ENCODE measurements around the gene KLRC1.
"Not testable (repeated sequence)": the region's sequence is repeated elsewhere in the genome, so short reads cannot be mapped to it uniquely, and the experiment has no call there.

KLRC1 gene

DNA sequence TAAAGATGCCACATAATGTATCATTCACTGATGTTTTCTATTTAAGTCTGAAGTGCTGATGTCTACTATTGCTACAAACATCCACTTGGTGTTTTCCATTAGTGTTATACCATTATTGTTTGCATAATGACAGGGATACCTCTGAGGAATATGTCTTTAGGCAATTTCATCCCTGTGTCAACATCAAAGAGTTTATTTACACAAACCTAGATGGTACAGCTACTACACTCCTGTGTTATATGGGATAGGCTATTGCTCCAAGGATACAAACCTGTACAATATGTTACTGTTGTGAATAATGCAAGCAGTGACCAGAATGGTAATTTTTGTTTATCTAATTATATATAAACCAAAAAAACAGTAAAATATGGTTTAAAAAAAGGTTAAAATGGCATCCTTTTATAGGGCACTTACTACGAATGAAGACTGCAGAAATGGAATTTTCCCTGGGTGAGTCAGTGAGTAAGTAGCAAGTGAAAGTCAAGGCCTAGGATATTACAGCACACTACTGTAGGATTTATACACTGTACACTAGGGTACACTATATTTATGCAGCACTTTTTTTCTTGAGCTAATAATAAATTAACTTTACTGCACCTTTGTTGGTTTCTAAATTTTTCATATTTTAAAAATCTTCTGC lies 28.8 kb downstream of the KLRC1 start:
- not testable (repeated sequence) for H3K27ac ChIP-seq, H3K4me3 ChIP-seq

- not testable (repeated sequence) for H3K4me3 ChIP-seq, H3K27ac ChIP-seq
Observed at GRCh38 chr12:10422159-10422558, 31.0 kb downstream of the KLRC1 start.

GRCh38 chr12:10420334-10420733 lies 32.8 kb downstream of the KLRC1 start, which contains the start of gene KLRC3:
TSS of gene KLRC3 (minus strand) at chr12:10420595. CDS start at chr12:10420550, 45 bp downstream.
- H3K4me3 ChIP-seq, H3K27ac ChIP-seq: not testable (repeated sequence)

GRCh38 chr12:10409392-10409791 lies 43.8 kb downstream of the KLRC1 start, which contains the start of gene KLRC4:
TSS of gene KLRC4 (minus strand) at chr12:10409757. CDS start at chr12:10409575, 182 bp downstream.
- Histone ChIP-seq H3K4me3 (no peak within 1 kb of the TSS), H3K27ac (peak within 1 kb of the TSS in 1 of 21 experiments; percentile 69)

GRCh38 chr12:10408842-10409241 lies 44.3 kb downstream of the KLRC1 start:
- no peak overlapping the region for H3K4me3 ChIP-seq
- H3K27ac ChIP-seq = peak overlapping the region in 1 of 21 experiments; percentile 69

- H3K4me3 ChIP-seq = no peak overlapping the region
- peak overlapping the region in 4 of 21 experiments; percentile 7 to 69 (median 16) for H3K27ac ChIP-seq
Observed at GRCh38 chr12:10406725-10407124, 46.5 kb downstream of the KLRC1 start.

DNA sequence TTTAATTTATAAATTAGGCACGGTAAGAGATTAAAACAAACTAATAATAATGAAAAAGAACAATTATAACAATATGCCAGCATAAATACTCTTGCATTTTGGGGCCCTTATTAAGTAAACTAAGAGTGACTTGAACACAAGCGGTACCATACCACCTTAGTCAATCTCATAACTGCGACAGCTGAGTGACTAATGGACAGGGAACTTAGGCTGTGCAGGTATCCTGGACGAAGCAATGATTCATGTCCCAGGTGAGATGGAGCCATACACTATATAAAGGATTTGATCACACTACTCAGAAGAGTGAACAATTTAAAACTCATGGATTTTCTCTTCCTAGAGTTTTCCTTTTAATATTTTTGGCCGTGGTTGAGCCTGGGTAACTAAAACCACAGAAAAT lies 47.9 kb downstream of the KLRC1 start:
- peak overlapping the region in 1 of 21 experiments; percentile 69 for H3K27ac ChIP-seq
- no peak overlapping the region for H3K4me3 ChIP-seq

GRCh38 chr12:10404798-10405197 lies 48.4 kb downstream of the KLRC1 start:
- no peak overlapping the region for H3K27ac ChIP-seq
- no peak overlapping the region for H3K4me3 ChIP-seq

DNA sequence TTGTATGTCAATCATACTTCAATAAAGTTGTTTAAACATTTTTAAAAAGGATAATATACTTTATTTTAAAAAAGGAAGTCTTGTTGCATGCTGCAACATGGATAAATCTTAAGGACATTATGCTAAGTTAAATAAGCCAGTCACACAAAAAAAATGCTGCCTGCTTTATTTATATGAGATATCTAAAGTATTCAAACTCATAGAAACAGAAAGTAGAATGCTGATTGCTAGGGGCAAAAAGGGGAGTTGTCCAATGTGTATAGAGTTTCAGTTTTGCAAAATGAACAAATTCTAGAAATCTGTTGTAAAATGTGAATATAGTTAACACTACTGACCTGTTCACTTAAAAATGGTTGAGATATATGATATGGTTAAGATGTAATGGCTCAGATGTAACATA lies 52.3 kb downstream of the KLRC1 start:
- Histone ChIP-seq H3K4me3 (no peak overlapping the region), H3K27ac (peak overlapping the region in 1 of 21 experiments; percentile 1)

- H3K4me3 ChIP-seq = no peak overlapping the region
- peak overlapping the region in 1 of 21 experiments; percentile 83 for H3K27ac ChIP-seq
Observed at GRCh38 chr12:10398168-10398567, 55.0 kb downstream of the KLRC1 start.

DNA sequence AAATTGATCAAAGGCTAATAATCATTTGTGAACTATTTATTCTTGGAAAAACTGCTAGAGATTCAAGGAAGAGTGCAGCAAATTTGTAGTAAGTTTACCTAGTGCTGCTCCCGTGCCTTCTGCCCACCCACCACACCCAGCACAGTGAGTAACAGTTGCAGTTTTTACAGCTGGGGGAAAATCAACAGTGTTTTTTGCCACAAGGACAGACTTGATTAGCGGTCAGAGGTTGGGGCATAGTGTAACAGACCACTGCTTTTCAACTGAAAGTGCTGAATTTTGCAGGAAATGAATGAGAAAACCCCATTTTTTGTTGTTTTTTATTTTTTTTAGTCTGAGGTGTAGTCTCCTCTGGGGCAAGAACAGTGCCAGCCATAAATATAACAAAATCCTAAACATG lies 55.9 kb downstream of the KLRC1 start:
- H3K4me3 ChIP-seq = no peak overlapping the region
- peak overlapping the region in 2 of 21 experiments; percentile 8 to 83 for H3K27ac ChIP-seq

- H3K4me3 ChIP-seq = not testable (repeated sequence)
- H3K27ac ChIP-seq = peak overlapping the region in 12 of 21 experiments; percentile 11 to 83 (median 62)
Observed at GRCh38 chr12:10396176-10396575, 57.0 kb downstream of the KLRC1 start.
